HCT116 (cell line): ENCODE data around the gene AKAP13.

ENCODE experiments used
- EZH2 ChIP-seq: fragments of 200-600 bp; sonication (generic); IDR thresholded peaks from 2 replicates; pipeline ENCODE4 v1.6.1; 2017; ENCODE audit warnings: antibody characterized with exemption, mixed run types
- RAD21 ChIP-seq: IDR thresholded peaks from 2 replicates; pipeline ENCODE4 v1.6.1; 2012; ENCODE audit warnings: low read depth, mild to moderate bottlenecking
- TF ChIP-seq, protein P1 (sequence below), 3 experiments: fragments of 200-600 bp in 1 of 3; sonication (generic) in 1 of 3; IDR thresholded peaks in 2 of 3; conservative IDR thresholded peaks in 1 of 3; 2 replicates each; pipeline ENCODE4 v1.5.1; 2012 to 2017; ENCODE audit warnings: low read depth in 2 of 3, low read length in 2 of 3, antibody characterized with exemption in 1 of 3, borderline replicate concordance in 1 of 3, control low read depth in 1 of 3, mild to moderate bottlenecking in 1 of 3, mixed read lengths in 1 of 3, mixed run types in 1 of 3, moderate library complexity in 1 of 3; ENCODE audit not compliant: insufficient read depth in 1 of 3

DNA sequence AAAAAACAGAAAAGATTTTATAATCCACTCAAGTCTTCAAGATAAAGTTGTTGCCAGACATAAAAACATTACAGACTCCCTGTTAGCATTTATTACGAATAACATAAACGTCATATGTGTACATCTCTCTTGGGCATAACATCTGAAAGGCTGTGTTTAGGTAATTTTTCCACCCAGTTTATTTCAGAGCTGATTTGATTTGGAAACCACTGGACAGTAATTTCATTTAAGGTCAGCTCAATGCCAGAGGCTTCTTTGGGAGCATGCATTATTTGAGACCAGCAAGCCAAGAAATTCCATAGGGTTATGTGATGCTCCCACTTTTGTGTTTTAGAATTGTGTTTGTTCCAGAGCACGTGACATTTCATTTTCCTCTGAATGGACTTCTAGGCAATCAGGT lies 196.0 kb downstream of the AKAP13 start:
- TF ChIP-seq RAD21 = no peak
- TF ChIP-seq, protein P1, sequence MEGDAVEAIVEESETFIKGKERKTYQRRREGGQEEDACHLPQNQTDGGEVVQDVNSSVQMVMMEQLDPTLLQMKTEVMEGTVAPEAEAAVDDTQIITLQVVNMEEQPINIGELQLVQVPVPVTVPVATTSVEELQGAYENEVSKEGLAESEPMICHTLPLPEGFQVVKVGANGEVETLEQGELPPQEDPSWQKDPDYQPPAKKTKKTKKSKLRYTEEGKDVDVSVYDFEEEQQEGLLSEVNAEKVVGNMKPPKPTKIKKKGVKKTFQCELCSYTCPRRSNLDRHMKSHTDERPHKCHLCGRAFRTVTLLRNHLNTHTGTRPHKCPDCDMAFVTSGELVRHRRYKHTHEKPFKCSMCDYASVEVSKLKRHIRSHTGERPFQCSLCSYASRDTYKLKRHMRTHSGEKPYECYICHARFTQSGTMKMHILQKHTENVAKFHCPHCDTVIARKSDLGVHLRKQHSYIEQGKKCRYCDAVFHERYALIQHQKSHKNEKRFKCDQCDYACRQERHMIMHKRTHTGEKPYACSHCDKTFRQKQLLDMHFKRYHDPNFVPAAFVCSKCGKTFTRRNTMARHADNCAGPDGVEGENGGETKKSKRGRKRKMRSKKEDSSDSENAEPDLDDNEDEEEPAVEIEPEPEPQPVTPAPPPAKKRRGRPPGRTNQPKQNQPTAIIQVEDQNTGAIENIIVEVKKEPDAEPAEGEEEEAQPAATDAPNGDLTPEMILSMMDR (IDR thresholded peaks at IDR 0.05 in 2 of 3, conservative IDR thresholded peaks at IDR 0.05 in 1 of 3; ENCODE audit: borderline replicate concordance in 1 of 3, insufficient read depth in 1 of 3, low read depth in 2 of 3, low read length in 2 of 3) = no peak
- TF ChIP-seq EZH2 = no peak
